Measurements from ENCODE around the gene PRKG1.

DNA sequence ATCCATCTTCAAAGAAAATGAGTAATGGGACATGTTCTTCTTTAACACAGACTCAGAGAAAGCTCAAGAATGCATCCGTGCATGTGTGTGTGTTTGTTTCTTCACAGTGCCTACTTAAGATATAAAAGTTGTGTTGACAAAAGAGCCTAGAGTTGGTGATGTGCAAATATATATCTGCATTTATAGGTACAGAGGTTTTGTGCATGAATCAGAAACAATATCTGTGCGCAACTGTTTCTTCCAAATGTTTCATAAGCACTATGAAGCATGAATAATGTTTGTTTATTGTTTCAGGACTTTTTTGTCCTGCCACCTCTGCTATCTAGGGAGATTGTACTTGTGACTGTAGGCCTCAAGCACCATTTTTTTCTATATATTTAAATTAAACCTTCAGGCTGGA, 395.4 kb downstream of the PRKG1 start:
- no peak for TF ChIP-seq POLR2AphosphoS5 (IDR thresholded peaks at IDR 0.05; ENCODE audit: low read depth, low read length)
- no peak for TF ChIP-seq TAF1 (IDR thresholded peaks at IDR 0.05; ENCODE audit: borderline replicate concordance, insufficient read depth, low read length)
- TF ChIP-seq, protein P1, sequence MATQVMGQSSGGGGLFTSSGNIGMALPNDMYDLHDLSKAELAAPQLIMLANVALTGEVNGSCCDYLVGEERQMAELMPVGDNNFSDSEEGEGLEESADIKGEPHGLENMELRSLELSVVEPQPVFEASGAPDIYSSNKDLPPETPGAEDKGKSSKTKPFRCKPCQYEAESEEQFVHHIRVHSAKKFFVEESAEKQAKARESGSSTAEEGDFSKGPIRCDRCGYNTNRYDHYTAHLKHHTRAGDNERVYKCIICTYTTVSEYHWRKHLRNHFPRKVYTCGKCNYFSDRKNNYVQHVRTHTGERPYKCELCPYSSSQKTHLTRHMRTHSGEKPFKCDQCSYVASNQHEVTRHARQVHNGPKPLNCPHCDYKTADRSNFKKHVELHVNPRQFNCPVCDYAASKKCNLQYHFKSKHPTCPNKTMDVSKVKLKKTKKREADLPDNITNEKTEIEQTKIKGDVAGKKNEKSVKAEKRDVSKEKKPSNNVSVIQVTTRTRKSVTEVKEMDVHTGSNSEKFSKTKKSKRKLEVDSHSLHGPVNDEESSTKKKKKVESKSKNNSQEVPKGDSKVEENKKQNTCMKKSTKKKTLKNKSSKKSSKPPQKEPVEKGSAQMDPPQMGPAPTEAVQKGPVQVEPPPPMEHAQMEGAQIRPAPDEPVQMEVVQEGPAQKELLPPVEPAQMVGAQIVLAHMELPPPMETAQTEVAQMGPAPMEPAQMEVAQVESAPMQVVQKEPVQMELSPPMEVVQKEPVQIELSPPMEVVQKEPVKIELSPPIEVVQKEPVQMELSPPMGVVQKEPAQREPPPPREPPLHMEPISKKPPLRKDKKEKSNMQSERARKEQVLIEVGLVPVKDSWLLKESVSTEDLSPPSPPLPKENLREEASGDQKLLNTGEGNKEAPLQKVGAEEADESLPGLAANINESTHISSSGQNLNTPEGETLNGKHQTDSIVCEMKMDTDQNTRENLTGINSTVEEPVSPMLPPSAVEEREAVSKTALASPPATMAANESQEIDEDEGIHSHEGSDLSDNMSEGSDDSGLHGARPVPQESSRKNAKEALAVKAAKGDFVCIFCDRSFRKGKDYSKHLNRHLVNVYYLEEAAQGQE (IDR thresholded peaks at IDR 0.05; ENCODE audit: insufficient read depth in 1 of 2, low read depth in 2 of 2, low read length in 2 of 2): no peak
